Pancreas (tissue), 10 donors: ENCODE measurements around the gene PUM2. TPM values are rescaled to one million over a fixed set of nuclear protein-coding genes. Genes with fewer than 3 reads are reported as not detected.

Experiments
- ATAC-seq, 4 donors: fragments of 200-7000 bp; cut with Tn5 transposase; one replicate each; pipeline versions ENCODE4 v1.8.0 to v1.9.1; 2020; ENCODE audit warnings: mild to moderate bottlenecking in 4 of 4, moderate library complexity in 4 of 4
- DNase-seq, 6 donors: peaks; one replicate each; pipeline ENCODE4 v3.0.0-alpha.2; 2020
- FAIRE-seq: peaks from 2 replicates; lab custom pipeline; 2012; peaks lifted over from hg19 to GRCh38; lab: Jason Lieb, UNC
- H3K27ac ChIP-seq, 4 donors: fragments of 200-600 bp; sonication (generic); 1 replicate in 3 of 4; 2 replicates in 1 of 4; pipeline versions ENCODE4 v1.5.0 to v1.8.0; 2020
- H3K27me3 ChIP-seq, 4 donors: fragments of 200-600 bp; one replicate each; pipeline ENCODE4 v1.8.0; 2021
- H3K36me3 ChIP-seq, 3 donors: fragments of 200-600 bp; sonication (generic) in 1 of 3; one replicate each; pipeline versions ENCODE4 v1.5.0 to v1.8.0; 2020 to 2021
- H3K4me1 ChIP-seq, 3 donors: fragments of 200-600 bp; one replicate each; pipeline ENCODE4 v1.8.0; 2021
- H3K4me3 ChIP-seq, 4 donors: fragments of 200-600 bp; sonication (generic) in 2 of 4; one replicate each; pipeline versions ENCODE4 v1.5.0 to v1.8.0; 2020 to 2021
- H3K9me3 ChIP-seq, 4 donors: fragments of 200-600 bp; one replicate each; pipeline ENCODE4 v1.8.0; 2021
- WGBS, 2 donors: extraction: QIAGEN DNeasy Blood & Tissue Kit; methylation state at CpG; one replicate each; pipeline ENCODE4 v1.1.7; 2013; 5-methylcytosine and 5-hydroxymethylcytosine counted together
- intact Hi-C, 3 donors: fragments of 100-400 bp; cut with DNase I; formaldehyde crosslinking; loops; one replicate each; pipeline versions ENCODE4 v1.11.1 to v1.14.2; 2022
- polyA plus RNA-seq, 2 donors: library from polyadenylated mRNA; stranded (reverse); fragments of 200-250 nt; gene quantifications; one replicate each; pipeline ENCODE4 v1.2.3, GENCODE V29; 2013
- total RNA-seq, 6 donors: library from RNA; stranded (reverse); fragmentation: NEBNext Ultra II Directional in 4 of 6; extraction: Animal tissue kit (Norgen Biotek cat#: 25700) in 4 of 6; gene quantifications; one replicate each; pipeline versions ENCODE4 v1.2.1 to v1.2.4, GENCODE V29; 2021 to 2023
- TF ChIP-seq, protein P1 (sequence below), 4 donors: fragments of 200-600 bp; sonication (generic) in 3 of 4; IDR thresholded peaks; one replicate each; pipeline versions ENCODE4 v1.5.0 to v1.8.0; 2021; ENCODE audit warnings: antibody characterized with exemption in 4 of 4
- donor health status: healthy with polysubstance abuse.
- donor health status: DM: no; HTN: no; CAD: no; lungs with moderate emphysema.
- donor health status: DM: no; HTN: no; CAD: no.
- donor health status: control.
- donor health status: control.
- donor health status: Bipolar disorder and iron deficiency.
- donor health status: DM: yes; HTN: yes; CAD: no.
- donor health status: DM: no; HTN: no; CAD: no.
- donor health status: DM: no; HTN: no; CAD: no.
- donor health status: DM: yes; HTN: yes; CAD: no.

Gene PUM2
- total and polyA plus RNA-seq, 8 donors: 17.0 to 70.2 (median 40.8) TPM

DNA sequence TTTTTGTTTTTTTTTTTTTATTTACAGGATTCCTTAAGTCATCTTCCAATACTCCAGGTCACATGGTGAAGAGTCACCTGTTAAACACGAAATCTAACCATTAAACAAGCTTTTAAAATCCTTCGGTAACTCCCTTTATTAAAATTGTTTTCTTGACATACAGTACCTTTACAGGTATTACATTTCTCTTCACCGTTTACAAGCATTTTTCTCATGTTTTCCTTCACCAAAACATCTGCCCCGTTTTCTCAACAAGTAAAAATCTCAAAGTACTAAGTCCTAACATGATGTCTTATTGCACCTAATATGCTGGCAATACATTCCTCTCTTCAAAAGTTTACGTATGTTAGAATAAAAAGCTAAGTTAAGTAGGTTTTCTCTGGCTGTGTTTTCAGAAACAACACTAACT, 1.1 kb downstream of the PUM2 start:
- Histone ChIP-seq H3K4me1 (peaks cover 20 to 38% (median 38%) of the 10 kb centered on the region in 3 donors), H3K27me3 (no peaks in the 10 kb centered on the region), H3K36me3 (no peaks in the 10 kb centered on the region), H3K27ac (peak overlapping the region in 3 of 4 donors; percentile 95 to 96 (median 96)), H3K9me3 (no peaks in the 10 kb centered on the region), H3K4me3 (peak overlapping the region; percentile 73 to 87 (median 80))
- intact Hi-C loops: no loop called here
- FAIRE-seq (no peak), DNase-seq (no peak), ATAC-seq (no peak)
- 1 to 2% methylated on average over 5 of the region's 5 CpGs for WGBS, 2 donors
- TF ChIP-seq, protein P1, sequence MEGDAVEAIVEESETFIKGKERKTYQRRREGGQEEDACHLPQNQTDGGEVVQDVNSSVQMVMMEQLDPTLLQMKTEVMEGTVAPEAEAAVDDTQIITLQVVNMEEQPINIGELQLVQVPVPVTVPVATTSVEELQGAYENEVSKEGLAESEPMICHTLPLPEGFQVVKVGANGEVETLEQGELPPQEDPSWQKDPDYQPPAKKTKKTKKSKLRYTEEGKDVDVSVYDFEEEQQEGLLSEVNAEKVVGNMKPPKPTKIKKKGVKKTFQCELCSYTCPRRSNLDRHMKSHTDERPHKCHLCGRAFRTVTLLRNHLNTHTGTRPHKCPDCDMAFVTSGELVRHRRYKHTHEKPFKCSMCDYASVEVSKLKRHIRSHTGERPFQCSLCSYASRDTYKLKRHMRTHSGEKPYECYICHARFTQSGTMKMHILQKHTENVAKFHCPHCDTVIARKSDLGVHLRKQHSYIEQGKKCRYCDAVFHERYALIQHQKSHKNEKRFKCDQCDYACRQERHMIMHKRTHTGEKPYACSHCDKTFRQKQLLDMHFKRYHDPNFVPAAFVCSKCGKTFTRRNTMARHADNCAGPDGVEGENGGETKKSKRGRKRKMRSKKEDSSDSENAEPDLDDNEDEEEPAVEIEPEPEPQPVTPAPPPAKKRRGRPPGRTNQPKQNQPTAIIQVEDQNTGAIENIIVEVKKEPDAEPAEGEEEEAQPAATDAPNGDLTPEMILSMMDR (IDR thresholded peaks at IDR 0.05): no peak

DNA sequence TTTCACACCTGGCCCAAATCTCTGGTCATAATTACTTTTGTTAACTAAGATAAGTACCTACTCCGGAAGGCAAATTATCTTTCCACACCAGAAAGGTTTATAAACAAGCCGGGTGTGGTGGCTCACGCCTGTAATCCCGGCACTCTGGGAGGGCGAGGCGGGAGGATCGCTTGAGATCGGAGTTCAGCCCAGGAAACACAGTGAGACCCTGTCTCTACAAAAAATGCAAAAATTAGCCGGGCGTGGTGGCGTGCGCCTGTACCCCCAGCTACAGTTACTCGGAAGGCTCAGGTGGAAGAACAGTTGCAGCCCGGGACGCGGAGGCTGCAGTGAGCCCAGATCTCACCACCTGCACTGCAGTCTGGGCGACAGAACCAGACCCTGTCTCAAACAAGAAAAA, 2.1 kb downstream of the PUM2 start:
- no peak for FAIRE-seq
- Histone ChIP-seq H3K9me3 (no peaks in the 10 kb centered on the region), H3K4me1 (peaks cover 20 to 38% (median 38%) of the 10 kb centered on the region in 3 donors), H3K4me3 (peak overlapping the region in 3 of 4 donors; percentile 73 to 87 (median 77)), H3K27me3 (no peaks in the 10 kb centered on the region), H3K36me3 (no peaks in the 10 kb centered on the region), H3K27ac (no peak overlapping the region)
- ATAC-seq: no peak
- DNase-seq: no peak
- intact Hi-C loops: no loop called here
- 33 to 43% methylated on average over 17 of the region's 17 CpGs for WGBS, 2 donors
- TF ChIP-seq, protein P1 (IDR thresholded peaks at IDR 0.05): no peak

DNA sequence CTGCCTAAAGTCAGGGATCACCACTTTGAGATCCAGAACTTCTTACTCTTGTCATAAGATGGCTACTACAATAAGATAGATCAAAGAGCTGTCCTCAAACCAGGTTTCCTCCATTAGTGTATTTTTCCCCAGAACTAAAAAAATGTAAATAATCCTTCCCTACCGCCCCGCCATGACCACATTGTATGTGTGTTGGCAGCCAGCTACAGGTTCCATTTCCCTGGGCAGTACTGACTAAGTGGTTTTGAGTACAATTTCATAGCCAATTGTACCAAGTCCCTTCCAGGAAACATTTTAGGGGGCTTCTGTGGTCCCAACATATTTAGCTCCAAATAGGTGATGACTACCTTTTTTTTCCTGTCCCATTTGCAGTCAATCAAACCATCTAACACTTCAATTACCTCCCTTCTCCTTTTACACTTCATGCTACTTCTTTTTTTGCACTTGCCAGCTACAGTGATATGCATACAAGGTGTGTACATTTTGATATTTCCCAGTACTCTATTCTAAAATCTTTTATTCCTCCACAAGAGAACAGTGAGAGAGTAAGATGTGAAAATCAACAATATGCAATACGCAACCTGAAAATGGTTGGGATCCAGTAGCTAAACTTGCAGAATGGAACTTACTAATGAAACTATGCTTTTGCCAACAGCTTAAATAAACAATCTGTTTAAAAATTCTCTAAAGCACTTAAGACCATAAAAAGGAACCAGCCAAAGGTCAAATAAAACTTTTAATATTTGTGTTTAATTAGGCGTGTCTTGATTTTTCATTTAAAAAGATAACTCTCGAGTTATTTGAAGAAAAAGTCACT, 3.9 kb downstream of the PUM2 start:
- ATAC-seq (no peak), DNase-seq (no peak), FAIRE-seq (no peak)
- no peaks in the 10 kb centered on the region for H3K36me3 ChIP-seq
- no peak overlapping the region for H3K4me3 ChIP-seq
- TF ChIP-seq, protein P1 (IDR thresholded peaks at IDR 0.05): no peak
- peaks cover 20 to 38% (median 36%) of the 10 kb centered on the region in 3 donors for H3K4me1 ChIP-seq
- H3K27me3 ChIP-seq: no peaks in the 10 kb centered on the region
- peak overlapping the region in 2 of 4 donors; percentile 16 to 37 for H3K27ac ChIP-seq
- H3K9me3 ChIP-seq: no peaks in the 10 kb centered on the region
- intact Hi-C loops: no loop called here
- 16 to 23% methylated on average over 5 of the region's 5 CpGs for WGBS, 2 donors

GRCh38 chr2:20343128-20343527, 7.5 kb downstream of the PUM2 start:
- Histone ChIP-seq H3K36me3 (no peaks in the 10 kb centered on the region), H3K4me1 (peaks cover 30 to 50% (median 34%) of the 10 kb centered on the region in 3 donors)
- WGBS, 2 donors: 90 to 95% methylated on average over 2 of the region's 2 CpGs

More at GRCh38 chr2:20343128-20343527, 7.5 kb downstream of the PUM2 start:
- Histone ChIP-seq H3K4me3 (no peak overlapping the region), H3K27ac (no peak overlapping the region), H3K27me3 (no peaks in the 10 kb centered on the region), H3K9me3 (no peaks in the 10 kb centered on the region)
- TF ChIP-seq, protein P1 (IDR thresholded peaks at IDR 0.05): no peak
- intact Hi-C loops: no loop called here
- DNase-seq (no peak), ATAC-seq (no peak), FAIRE-seq (no peak)
